Ureter (tissue), 1 donor: ENCODE data around the gene PLS1. TPM values are rescaled to one million over a fixed set of nuclear protein-coding genes. Genes with fewer than 3 reads are reported as not detected.
"Not testable (repeated sequence)": the region's sequence is repeated elsewhere in the genome, so short reads cannot be mapped to it uniquely, and the experiment has no call there.

Source experiments
- DNase-seq: peaks from one replicate; pipeline ENCODE4 v3.0.0-alpha.2; 2020; ENCODE audit warnings: low spot score
- total RNA-seq: library from RNA; stranded (reverse); gene quantifications from one replicate; pipeline ENCODE4 v1.2.4, GENCODE V29; 2023
- donor health status: DM: yes; HTN: yes; CAD: no.

PLS1 gene
- total RNA-seq, 1 donor from 2014 or later = 70.5 TPM

- no peak for DNase-seq
Observed at GRCh38 chr3:142693136-142693853, 97.1 kb downstream of the PLS1 start.

GRCh38 chr3:142694225-142694624, 98.0 kb downstream of the PLS1 start:
- no peak for DNase-seq

- no peak for DNase-seq
Observed at GRCh38 chr3:142705198-142705597, 109.0 kb downstream of the PLS1 start.

GRCh38 chr3:142706321-142707127, 110.3 kb downstream of the PLS1 start:
- DNase-seq = no peak

- no peak for DNase-seq
Observed at GRCh38 chr3:142709207-142709606, 113.0 kb downstream of the PLS1 start.

- DNase-seq = not testable (repeated sequence)
Observed at GRCh38 chr3:142714882-142715281, 118.7 kb downstream of the PLS1 start.

GRCh38 chr3:142716102-142716501, 119.9 kb downstream of the PLS1 start:
- no peak for DNase-seq

- DNase-seq = no peak
Observed at GRCh38 chr3:142723665-142723967, 127.4 kb downstream of the PLS1 start.

GRCh38 chr3:142723968-142724681, 127.9 kb downstream of the PLS1 start, which contains the start of gene TRPC1:
TRPC1 (plus strand) TSS chr3:142724034; CDS start chr3:142724560, 526 bp downstream.
- DNase-seq = peak; percentile 72

- no peak for DNase-seq
Observed at GRCh38 chr3:142724682-142725356, 128.6 kb downstream of the PLS1 start.

- DNase-seq = no peak
Observed at GRCh38 chr3:142725357-142725739, 129.2 kb downstream of the PLS1 start.

GRCh38 chr3:142726017-142726416, 129.8 kb downstream of the PLS1 start:
- no peak for DNase-seq

GRCh38 chr3:142732066-142732465, 135.9 kb downstream of the PLS1 start:
- no peak for DNase-seq

GRCh38 chr3:142734834-142735233, 138.6 kb downstream of the PLS1 start:
- no peak for DNase-seq

- no peak for DNase-seq
Observed at GRCh38 chr3:142735462-142735861, 139.3 kb downstream of the PLS1 start.

- no peak for DNase-seq
Observed at GRCh38 chr3:142738396-142738795, 142.2 kb downstream of the PLS1 start.

- no peak for DNase-seq
Observed at GRCh38 chr3:142746646-142747045, 150.5 kb downstream of the PLS1 start.

- not testable (repeated sequence) for DNase-seq
Observed at GRCh38 chr3:142750531-142750930, 154.3 kb downstream of the PLS1 start.

GRCh38 chr3:142752605-142753004, 156.4 kb downstream of the PLS1 start:
- not testable (repeated sequence) for DNase-seq

GRCh38 chr3:142754494-142754893, 158.3 kb downstream of the PLS1 start:
- DNase-seq = no peak
